IPS-15b (cell line): Measurements from ENCODE around the gene NUDT1.

Source experiments
- H3K27me3 ChIP-seq: one replicate; pipeline ENCODE4 v1.6.1; 2013; ENCODE audit warnings: low read length; ENCODE audit not compliant: control insufficient read depth, insufficient read depth
- H3K36me3 ChIP-seq: one replicate; pipeline ENCODE4 v1.6.1; 2013; ENCODE audit warnings: low read length; ENCODE audit not compliant: control insufficient read depth, insufficient read depth
- H3K4me1 ChIP-seq: one replicate; pipeline ENCODE4 v1.6.1; 2013; ENCODE audit warnings: mild to moderate bottlenecking, low read length; ENCODE audit not compliant: control insufficient read depth, insufficient read depth
- H3K4me3 ChIP-seq: one replicate; pipeline ENCODE4 v1.5.1; 2013; ENCODE audit warnings: low read depth, low read length
- H3K9ac ChIP-seq: one replicate; pipeline ENCODE4 v1.6.1; 2013; ENCODE audit warnings: low read depth, mild to moderate bottlenecking, low read length
- H3K9me3 ChIP-seq: one replicate; pipeline ENCODE4 v1.6.1; 2013; ENCODE audit warnings: mild to moderate bottlenecking, low read length; ENCODE audit not compliant: control insufficient read depth, insufficient read depth

The NUDT1 gene

DNA sequence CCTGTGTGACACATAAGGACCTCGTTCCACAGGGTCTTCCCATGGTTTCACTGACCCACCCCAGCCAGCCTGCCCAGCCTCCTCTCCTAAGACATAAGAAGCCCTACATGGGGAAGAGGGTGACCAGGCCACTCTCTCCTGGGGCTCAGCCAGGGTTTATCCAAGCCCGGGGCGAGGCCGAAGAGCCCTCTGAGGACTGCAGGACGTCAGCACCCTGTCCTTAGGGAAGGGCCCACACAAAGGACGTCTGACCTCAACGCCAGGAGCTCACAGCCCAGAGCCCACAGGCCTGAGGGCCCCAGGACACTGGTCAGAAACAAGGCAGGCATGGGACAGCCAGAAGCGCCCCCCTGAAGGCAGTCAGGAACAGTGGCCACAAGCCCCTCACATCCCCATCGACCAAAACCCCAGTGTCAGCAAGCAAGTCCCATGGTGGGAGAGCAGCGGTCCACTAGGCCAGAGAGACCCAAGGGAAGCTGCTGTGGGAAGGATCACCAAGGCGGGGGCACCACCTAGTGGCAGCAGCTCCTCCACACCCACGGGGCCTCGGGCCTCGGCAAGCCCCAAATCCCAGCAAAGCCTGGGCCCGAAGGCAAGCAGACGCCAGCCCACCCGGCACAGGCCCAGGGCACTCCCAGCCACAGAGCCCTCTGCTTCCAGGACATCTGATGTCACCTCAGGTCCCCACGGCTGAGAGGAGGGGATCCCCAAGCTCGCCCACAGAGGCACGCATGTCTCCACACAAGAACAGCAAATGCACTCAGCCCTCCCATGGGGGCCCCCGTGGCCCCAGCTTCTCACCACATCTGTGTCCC lies 32.7 kb upstream of the NUDT1 start:
- Histone ChIP-seq H3K27me3 (no peaks in the 10 kb centered on the region), H3K4me3 (no peak overlapping the region), H3K9me3 (no peaks in the 10 kb centered on the region), H3K4me1 (no peaks in the 10 kb centered on the region), H3K36me3 (peaks cover 56% of the 10 kb centered on the region), H3K9ac (no peak overlapping the region)

DNA sequence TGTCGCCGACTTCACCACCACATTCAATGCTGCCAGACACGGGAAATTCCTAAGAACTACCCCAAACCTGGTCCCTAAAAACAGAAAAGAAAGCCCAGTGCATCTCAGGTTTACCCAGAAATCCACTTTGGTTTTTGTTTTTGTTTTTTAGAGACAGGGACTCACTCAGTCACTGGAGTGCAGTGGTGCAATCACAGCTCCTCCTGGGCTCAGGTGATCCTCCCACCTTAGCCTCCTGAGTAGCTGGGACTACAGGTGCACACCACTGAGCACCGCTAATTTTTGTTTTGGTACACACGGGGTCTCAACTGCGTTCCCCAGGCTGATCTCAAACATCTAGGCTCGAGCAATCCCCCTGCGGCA lies 32.1 kb upstream of the NUDT1 start:
- Histone ChIP-seq H3K27me3 (no peaks in the 10 kb centered on the region), H3K4me3 (no peak overlapping the region), H3K4me1 (no peaks in the 10 kb centered on the region), H3K9me3 (no peaks in the 10 kb centered on the region), H3K36me3 (peaks cover 58% of the 10 kb centered on the region), H3K9ac (no peak overlapping the region)

DNA sequence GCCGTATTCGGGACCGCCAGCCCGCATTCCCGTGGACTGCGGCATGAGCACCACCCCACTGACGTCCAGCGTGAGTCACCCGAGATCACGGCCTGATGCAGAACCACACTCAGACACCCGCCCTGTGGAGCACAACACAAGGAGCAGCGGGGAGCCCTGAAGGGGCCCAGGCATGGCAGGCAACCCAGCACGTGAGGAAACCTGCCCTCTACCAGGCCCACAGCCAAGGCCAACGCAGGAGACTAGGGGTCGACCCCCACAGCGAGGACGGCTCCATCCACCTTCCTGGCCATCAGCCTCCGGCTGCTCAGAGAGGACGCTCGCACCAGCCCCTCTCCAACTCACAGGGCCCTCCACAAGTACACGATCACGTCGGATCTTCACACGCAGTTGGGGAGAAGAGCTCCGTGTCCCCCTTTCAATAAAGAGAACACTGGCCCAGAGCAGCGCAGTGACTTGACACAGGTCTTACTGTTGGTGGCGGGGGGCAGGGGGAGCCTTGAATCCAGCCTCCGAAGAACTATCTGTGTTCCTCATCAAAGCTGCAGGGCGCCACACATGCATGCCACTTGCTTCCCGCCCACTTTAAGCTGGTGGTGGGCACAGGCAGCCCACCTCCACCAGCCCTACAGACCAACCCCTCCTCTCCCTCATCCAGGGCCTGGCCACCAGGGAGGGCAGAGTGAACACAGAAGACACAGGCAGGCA lies 31.3 kb upstream of the NUDT1 start:
- Histone ChIP-seq H3K27me3 (no peaks in the 10 kb centered on the region), H3K9ac (no peak overlapping the region)

GRCh38 chr7:2211259-2211880 lies 30.7 kb upstream of the NUDT1 start:
- H3K27me3 ChIP-seq, result no peaks in the 10 kb centered on the region
- H3K4me1 ChIP-seq, result no peaks in the 10 kb centered on the region
- H3K4me3 ChIP-seq, result no peak overlapping the region
- no peaks in the 10 kb centered on the region for H3K9me3 ChIP-seq
- H3K36me3 ChIP-seq, result peaks cover 69% of the 10 kb centered on the region
- H3K9ac ChIP-seq, result no peak overlapping the region

More for the DNA sequence above, 31.3 kb upstream of the NUDT1 start:
- H3K4me1 ChIP-seq, result no peaks in the 10 kb centered on the region
- no peak overlapping the region for H3K4me3 ChIP-seq
- H3K9me3 ChIP-seq, result no peaks in the 10 kb centered on the region
- H3K36me3 ChIP-seq, result peaks cover 62% of the 10 kb centered on the region

- Histone ChIP-seq H3K9me3 (no peaks in the 10 kb centered on the region), H3K36me3 (peaks cover 75% of the 10 kb centered on the region), H3K9ac (no peak overlapping the region), H3K27me3 (no peaks in the 10 kb centered on the region), H3K4me3 (no peak overlapping the region), H3K4me1 (no peaks in the 10 kb centered on the region)
These were observed 30.1 kb upstream of the NUDT1 start for GRCh38 chr7:2211926-2212325.

GRCh38 chr7:2212906-2213305 lies 29.1 kb upstream of the NUDT1 start:
- Histone ChIP-seq H3K36me3 (peaks cover 75% of the 10 kb centered on the region), H3K9me3 (no peaks in the 10 kb centered on the region), H3K4me1 (no peaks in the 10 kb centered on the region), H3K4me3 (no peak overlapping the region), H3K27me3 (no peaks in the 10 kb centered on the region), H3K9ac (no peak overlapping the region)

DNA sequence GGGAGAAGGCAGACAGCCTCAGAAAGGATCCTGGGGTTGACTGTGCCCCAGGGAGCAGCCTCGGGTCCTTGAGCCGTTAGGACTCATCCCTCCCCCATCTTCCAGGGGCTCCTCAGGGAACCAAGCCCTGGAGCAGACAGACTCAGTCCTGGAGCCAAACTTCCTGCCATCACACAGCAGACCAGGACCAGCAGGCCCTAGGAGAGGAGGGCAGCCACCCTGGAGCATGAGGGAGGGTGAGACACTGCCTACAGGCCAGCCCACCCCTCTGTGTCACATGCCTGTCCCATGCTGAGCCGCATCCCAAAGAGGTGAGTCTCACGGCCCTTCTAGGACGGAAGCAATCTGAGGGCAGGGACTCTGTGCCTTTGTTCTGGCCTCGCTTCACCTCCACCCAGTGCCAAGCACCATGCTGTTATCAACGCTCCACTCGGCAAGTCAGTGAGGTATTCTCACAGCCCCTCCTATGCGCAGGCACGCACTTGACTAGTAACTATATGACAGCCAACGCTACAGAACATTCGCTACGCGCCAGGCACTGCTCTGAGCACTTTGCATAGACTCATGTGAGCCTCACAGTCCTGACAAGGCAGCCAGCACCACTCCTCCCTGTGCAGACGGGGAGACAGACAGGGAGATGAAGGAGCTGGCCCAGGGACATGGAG lies 28.3 kb upstream of the NUDT1 start:
- H3K36me3 ChIP-seq, result peaks cover 74% of the 10 kb centered on the region
- no peak overlapping the region for H3K4me3 ChIP-seq
- no peak overlapping the region for H3K9ac ChIP-seq
- no peaks in the 10 kb centered on the region for H3K4me1 ChIP-seq
- no peaks in the 10 kb centered on the region for H3K9me3 ChIP-seq
- H3K27me3 ChIP-seq, result no peaks in the 10 kb centered on the region

- peaks cover 69% of the 10 kb centered on the region for H3K36me3 ChIP-seq
- H3K4me3 ChIP-seq, result no peak overlapping the region
- H3K9ac ChIP-seq, result no peak overlapping the region
- no peaks in the 10 kb centered on the region for H3K4me1 ChIP-seq
- no peaks in the 10 kb centered on the region for H3K27me3 ChIP-seq
- no peaks in the 10 kb centered on the region for H3K9me3 ChIP-seq
These were observed 27.4 kb upstream of the NUDT1 start for GRCh38 chr7:2214636-2215035.

GRCh38 chr7:2215851-2216250 lies 26.2 kb upstream of the NUDT1 start:
- H3K4me1 ChIP-seq, result no peaks in the 10 kb centered on the region
- no peaks in the 10 kb centered on the region for H3K9me3 ChIP-seq
- H3K9ac ChIP-seq, result no peak overlapping the region
- H3K27me3 ChIP-seq, result no peaks in the 10 kb centered on the region
- H3K36me3 ChIP-seq, result peaks cover 73% of the 10 kb centered on the region
- no peak overlapping the region for H3K4me3 ChIP-seq

- H3K36me3 ChIP-seq, result peaks cover 71% of the 10 kb centered on the region
- no peak overlapping the region for H3K4me3 ChIP-seq
- no peaks in the 10 kb centered on the region for H3K4me1 ChIP-seq
- no peak overlapping the region for H3K9ac ChIP-seq
- no peaks in the 10 kb centered on the region for H3K9me3 ChIP-seq
- H3K27me3 ChIP-seq, result no peaks in the 10 kb centered on the region
These were observed 24.8 kb upstream of the NUDT1 start for GRCh38 chr7:2217206-2217605.

- H3K9me3 ChIP-seq, result no peaks in the 10 kb centered on the region
- H3K36me3 ChIP-seq, result peaks cover 72% of the 10 kb centered on the region
- H3K4me3 ChIP-seq, result no peak overlapping the region
- no peak overlapping the region for H3K9ac ChIP-seq
- H3K4me1 ChIP-seq, result no peaks in the 10 kb centered on the region
- H3K27me3 ChIP-seq, result no peaks in the 10 kb centered on the region
These were observed 24.1 kb upstream of the NUDT1 start for GRCh38 chr7:2217716-2218443.
